ENCODE data around the gene CNGB1.

DNA sequence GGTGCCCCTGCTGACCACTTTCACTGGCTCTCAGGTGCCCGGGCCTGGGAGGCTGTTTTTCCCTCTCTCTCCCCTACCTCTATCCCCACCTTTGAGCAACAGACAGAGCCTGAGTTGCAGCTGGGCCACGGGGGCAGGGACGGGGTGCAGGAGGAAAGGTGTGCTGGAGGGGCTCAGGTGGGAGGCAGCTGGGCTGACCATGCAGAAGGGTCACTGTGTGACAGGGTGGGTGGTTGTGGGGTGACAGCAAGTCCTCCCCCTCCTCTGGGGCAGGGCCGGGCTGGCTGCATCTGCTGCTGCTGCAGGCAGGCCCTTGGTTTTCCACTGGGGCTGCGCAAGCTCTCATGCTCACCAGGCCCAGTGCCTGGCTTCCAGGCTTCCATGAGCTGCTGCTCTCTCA is 23.0 kb upstream of the CNGB1 start:
- TF ChIP-seq REST (IDR thresholded peaks at IDR 0.05; ENCODE audit: low read depth) (no peak), RAD21 (IDR thresholded peaks at IDR 0.05; ENCODE audit: low read depth) (no peak), TAF1 (IDR thresholded peaks at IDR 0.05; ENCODE audit: low read depth) (no peak), EGR1 (IDR thresholded peaks at IDR 0.05) (no peak), TEAD4 (IDR thresholded peaks at IDR 0.05) (no peak), CREB1 (IDR thresholded peaks at IDR 0.05; ENCODE audit: low read depth) (no peak), EP300 (IDR thresholded peaks at IDR 0.05; ENCODE audit: borderline replicate concordance) (no peak), ZBTB7A (IDR thresholded peaks at IDR 0.05; ENCODE audit: low read depth) (no peak), YY1 (IDR thresholded peaks at IDR 0.05; ENCODE audit: low read depth) (no peak), NFIC (IDR thresholded peaks at IDR 0.05) (no peak), CEBPB (IDR thresholded peaks at IDR 0.05) (no peak)
- TF ChIP-seq, protein P1, sequence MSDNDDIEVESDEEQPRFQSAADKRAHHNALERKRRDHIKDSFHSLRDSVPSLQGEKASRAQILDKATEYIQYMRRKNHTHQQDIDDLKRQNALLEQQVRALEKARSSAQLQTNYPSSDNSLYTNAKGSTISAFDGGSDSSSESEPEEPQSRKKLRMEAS (IDR thresholded peaks at IDR 0.05), result no peak
